Measurements from ENCODE around the gene ACTR5.
A peak's percentile ranks its signal among the peaks of the same experiment; 100 is the strongest.

Gene ACTR5

GRCh38 chr20:38748097-38748860 lies at the start of gene ACTR5:
TSS of gene ACTR5 (plus strand) at chr20:38748460. CDS start at chr20:38748479, 19 bp downstream.
- DNase-seq = peak; percentile 97

- no peak for DNase-seq
Observed at GRCh38 chr20:38698541-38698940, 49.7 kb upstream of the ACTR5 start.

- no peak for DNase-seq
Observed at GRCh38 chr20:38700141-38700540, 48.1 kb upstream of the ACTR5 start.

GRCh38 chr20:38700926-38701325 lies 47.3 kb upstream of the ACTR5 start:
- no peak for DNase-seq

- no peak for DNase-seq
Observed at GRCh38 chr20:38703526-38703925, 44.7 kb upstream of the ACTR5 start.

- no peak for DNase-seq
Observed at GRCh38 chr20:38704136-38704535, 44.1 kb upstream of the ACTR5 start.

GRCh38 chr20:38706509-38706908 lies 41.8 kb upstream of the ACTR5 start:
- peak; percentile 65 for DNase-seq

- DNase-seq = no peak
Observed at GRCh38 chr20:38714308-38714707, 34.0 kb upstream of the ACTR5 start.

GRCh38 chr20:38715646-38716045 lies 32.6 kb upstream of the ACTR5 start:
- no peak for DNase-seq

- DNase-seq = no peak
Observed at GRCh38 chr20:38722683-38723016, 25.6 kb upstream of the ACTR5 start.

GRCh38 chr20:38723017-38723847 lies 25.0 kb upstream of the ACTR5 start:
- no peak for DNase-seq

GRCh38 chr20:38723848-38724625 lies 24.2 kb upstream of the ACTR5 start, which contains the start of gene SLC32A1:
TSS of gene SLC32A1 (plus strand) at chr20:38724486. CDS start at chr20:38724725, 239 bp downstream.
- DNase-seq = no peak

- DNase-seq = no peak
Observed at GRCh38 chr20:38724626-38725147, 23.6 kb upstream of the ACTR5 start.

- DNase-seq = no peak
Observed at GRCh38 chr20:38725148-38725901, 22.9 kb upstream of the ACTR5 start.

- DNase-seq = peak; percentile 61
Observed at GRCh38 chr20:38725931-38726803, 22.1 kb upstream of the ACTR5 start.

- DNase-seq = no peak
Observed at GRCh38 chr20:38726804-38727606, 21.3 kb upstream of the ACTR5 start.

- DNase-seq = no peak
Observed at GRCh38 chr20:38727607-38728190, 20.6 kb upstream of the ACTR5 start.

GRCh38 chr20:38728191-38728781 lies 20.0 kb upstream of the ACTR5 start:
- no peak for DNase-seq

- DNase-seq = peak; percentile 30
Observed at GRCh38 chr20:38728911-38729642, 19.2 kb upstream of the ACTR5 start.
